Panc1 (cell line): ENCODE data around the gene OBP2A. TPM values are rescaled to one million over a fixed set of nuclear protein-coding genes. Genes with fewer than 3 reads are reported as not detected.

Experiments used
- ATAC-seq: fragments of 200-7000 bp; cut with Tn5 transposase; 2 replicates; pipeline ENCODE4 v1.9.1; 2020; ENCODE audit warnings: mild to moderate bottlenecking, moderate library complexity
- BruUV-seq: library from RNA; stranded (reverse); fragments of 400-500 nt; replicated peaks from 2 replicates; lab custom pipeline; 2021; lab: Mats Ljungman, UMichigan
- CTCF ChIA-PET: fragments of 300-600 bp; sonication (Branson Sonifier 250); formaldehyde crosslinking; loops from one replicate; lab custom pipeline; 2022; ENCODE audit warnings: antibody characterized with exemption; lab: Charles Lee
- POLR2A ChIA-PET: fragments of 300-600 bp; sonication (Branson Sonifier 250); formaldehyde crosslinking; loops from one replicate; lab custom pipeline; 2022; ENCODE audit warnings: antibody characterized with exemption; lab: Charles Lee
- DNase-seq: peaks from one replicate; pipeline ENCODE4 v3.0.0-alpha.2; 2010; ENCODE audit warnings: low read depth, low spot score
- H3K27ac ChIP-seq: 2 replicates; pipeline ENCODE4 v1.5.1; 2011; ENCODE audit warnings: mild to moderate bottlenecking, low read length, inconsistent platforms
- H3K27me3 ChIP-seq: fragments of 200-500 bp; sonication (Bioruptor generic); 2 replicates; pipeline ENCODE4 v1.6.0; 2014; ENCODE audit warnings: low read length, inconsistent platforms; ENCODE audit not compliant: control insufficient read depth, insufficient read depth
- H3K36me3 ChIP-seq: fragments of 200-500 bp; sonication (Bioruptor generic); 2 replicates; pipeline ENCODE4 v1.5.1; 2014; ENCODE audit warnings: inconsistent platforms, mild to moderate bottlenecking, low read length, moderate library complexity; ENCODE audit not compliant: control insufficient read depth, insufficient read depth
- H3K4me1 ChIP-seq: 2 replicates; pipeline ENCODE4 v1.5.1; 2011; ENCODE audit warnings: inconsistent platforms, mild to moderate bottlenecking, low read length, moderate library complexity; ENCODE audit not compliant: control insufficient read depth, insufficient read depth
- H3K4me3 ChIP-seq, 2 experiments: 2 replicates each; pipeline ENCODE4 v1.5.1; 2011 to 2012; ENCODE audit warnings: low read depth in 2 of 2, low read length in 2 of 2, mild to moderate bottlenecking in 2 of 2, inconsistent platforms in 1 of 2, moderate library complexity in 1 of 2
- H3K9me3 ChIP-seq: fragments of 200-500 bp; sonication (Bioruptor generic); 2 replicates; pipeline ENCODE4 v1.5.1; 2014; ENCODE audit warnings: low read depth, mild to moderate bottlenecking, inconsistent platforms, low read length, moderate library complexity; ENCODE audit not compliant: control insufficient read depth, insufficient read depth
- CTCF ChIP-seq: fragments of 450-650 bp; IDR thresholded peaks from 2 replicates; pipeline ENCODE4 v1.5.1; 2017; ENCODE audit warnings: mild to moderate bottlenecking
- POLR2AphosphoS5 ChIP-seq: IDR thresholded peaks from 2 replicates; pipeline ENCODE4 v1.6.1; 2012; ENCODE audit warnings: mild to moderate bottlenecking, low read depth, low read length, moderate library complexity
- REST ChIP-seq, 2 experiments: IDR thresholded peaks; 2 replicates each; pipeline ENCODE4 v1.6.1; 2011 to 2012; ENCODE audit warnings: low read depth in 2 of 2, control low read depth in 1 of 2, low read length in 1 of 2, mild to moderate bottlenecking in 1 of 2, moderate library complexity in 1 of 2; ENCODE audit not compliant: insufficient read depth in 1 of 2
- SIN3A ChIP-seq: IDR thresholded peaks from 2 replicates; pipeline ENCODE4 v1.6.1; 2012; ENCODE audit warnings: low read depth, mild to moderate bottlenecking, low read length, moderate library complexity, borderline replicate concordance; ENCODE audit not compliant: insufficient read depth
- TCF7L2 ChIP-seq: IDR thresholded peaks from 2 replicates; pipeline ENCODE4 v1.6.1; 2011; ENCODE audit warnings: mild to moderate bottlenecking, low read depth, low read length, inconsistent platforms
- in situ Hi-C: cut with HindIII; loops from 2 replicates; pipeline ENCODE4 v1.10.0; 2016; ENCODE audit warnings: low sequenced_read_pairs, low pct_unique_long_range_greater_than_20kb
- intact Hi-C: fragments of 100-400 bp; cut with micrococcal nuclease; formaldehyde crosslinking; loops from one replicate; pipeline ENCODE4 v1.10.0; 2022; ENCODE audit not compliant: unreplicated experiment
- total RNA-seq: library from RNA; stranded (reverse); gene quantifications from one replicate; pipeline ENCODE4 v1.2.1, GENCODE V29; 2021; ENCODE audit not compliant: unreplicated experiment

OBP2A gene
- total RNA-seq, 1 experiment from 2014 or later = not detected

GRCh38 chr9:135520916-135521607 lies 24.9 kb upstream of the OBP2A start, which contains the start of gene LCN1:
TSS of gene LCN1 (plus strand) at chr9:135521440. CDS start at chr9:135521498, 58 bp downstream.
- no TSS peak for BruUV-seq
- intact Hi-C loops = no loop called here
- TF ChIP-seq CTCF = no peak
- no peak for TF ChIP-seq TCF7L2
- no peak for TF ChIP-seq SIN3A
- TF ChIP-seq REST (IDR thresholded peaks at IDR 0.05; ENCODE audit: insufficient read depth in 1 of 2, low read depth in 2 of 2, low read length in 1 of 2) = no peak
- TF ChIP-seq POLR2AphosphoS5 = no peak

GRCh38 chr9:135521608-135522095 lies 24.3 kb upstream of the OBP2A start:
- intact Hi-C loops (no loop called here), in situ Hi-C loops (no loop called here)
- Histone ChIP-seq H3K4me3 (no peak overlapping the region), H3K9me3 (no peaks in the 10 kb centered on the region), H3K36me3 (no peaks in the 10 kb centered on the region), H3K4me1 (no peaks in the 10 kb centered on the region), H3K27ac (no peak overlapping the region), H3K27me3 (no peaks in the 10 kb centered on the region)
- ChIA-PET POLR2A (no interaction called here), CTCF (no interaction called here)
- BruUV-seq = no TSS peak
- TF ChIP-seq TCF7L2 (no peak), CTCF (no peak), REST (IDR thresholded peaks at IDR 0.05; ENCODE audit: insufficient read depth in 1 of 2, low read depth in 2 of 2, low read length in 1 of 2) (no peak), POLR2AphosphoS5 (no peak), SIN3A (no peak)
- ATAC-seq (no peak), DNase-seq (no peak)

More at GRCh38 chr9:135520916-135521607, 24.9 kb upstream of the OBP2A start, which contains the start of gene LCN1:
- DNase-seq (no peak), ATAC-seq (no peak)
- ChIA-PET POLR2A (no interaction called here), CTCF (no interaction called here)
- H3K4me3 ChIP-seq = no peak within 1 kb of the TSS
- H3K27ac ChIP-seq = no peak within 1 kb of the TSS
- no peaks in the 10 kb centered on the region for H3K27me3 ChIP-seq
- in situ Hi-C loops = no loop called here
- no peaks in the 10 kb centered on the region for H3K36me3 ChIP-seq
- no peaks in the 10 kb centered on the region for H3K9me3 ChIP-seq
- no peaks in the 10 kb centered on the region for H3K4me1 ChIP-seq
